Non-pigmented ciliary epithelial cell (primary cell): Measurements from ENCODE around the gene SCN9A.
A peak's percentile ranks its signal among the peaks of the same experiment; 100 is the strongest.
"Not testable (repeated sequence)": the region's sequence is repeated elsewhere in the genome, so short reads cannot be mapped to it uniquely, and the experiment has no call there.

Source experiments
- DNase-seq: peaks from one replicate; pipeline ENCODE4 v3.0.0-alpha.2; 2010; ENCODE audit warnings: low read depth

The SCN9A gene

GRCh38 chr2:166375195-166375735 lies 479 bp downstream of the SCN9A start:
- DNase-seq = no peak

GRCh38 chr2:166373951-166374350 lies 1.8 kb downstream of the SCN9A start:
- no peak for DNase-seq

GRCh38 chr2:166373539-166373938 lies 2.2 kb downstream of the SCN9A start:
- no peak for DNase-seq

- no peak for DNase-seq
Observed at GRCh38 chr2:166373105-166373504, 2.6 kb downstream of the SCN9A start.

GRCh38 chr2:166372046-166372445 lies 3.7 kb downstream of the SCN9A start:
- no peak for DNase-seq

GRCh38 chr2:166365803-166366420 lies 9.8 kb downstream of the SCN9A start:
- DNase-seq = no peak

GRCh38 chr2:166365239-166365638 lies 10.5 kb downstream of the SCN9A start:
- no peak for DNase-seq

GRCh38 chr2:166364476-166365161 lies 11.1 kb downstream of the SCN9A start:
- no peak for DNase-seq

GRCh38 chr2:166361351-166362153 lies 14.2 kb downstream of the SCN9A start:
- DNase-seq = no peak

GRCh38 chr2:166360906-166361305 lies 14.8 kb downstream of the SCN9A start:
- no peak for DNase-seq

GRCh38 chr2:166360426-166360825 lies 15.3 kb downstream of the SCN9A start:
- DNase-seq = no peak

- not testable (repeated sequence) for DNase-seq
Observed at GRCh38 chr2:166357950-166358321, 17.8 kb downstream of the SCN9A start.

- DNase-seq = no peak
Observed at GRCh38 chr2:166357068-166357949, 18.4 kb downstream of the SCN9A start.

- no peak for DNase-seq
Observed at GRCh38 chr2:166351319-166351718, 24.4 kb downstream of the SCN9A start.

- DNase-seq = no peak
Observed at GRCh38 chr2:166350525-166350924, 25.2 kb downstream of the SCN9A start.

GRCh38 chr2:166344286-166345113 lies 31.2 kb downstream of the SCN9A start:
- peak; percentile 63 for DNase-seq

- DNase-seq = no peak
Observed at GRCh38 chr2:166343467-166343866, 32.3 kb downstream of the SCN9A start.

- no peak for DNase-seq
Observed at GRCh38 chr2:166341426-166341825, 34.3 kb downstream of the SCN9A start.

GRCh38 chr2:166338831-166339339 lies 36.9 kb downstream of the SCN9A start:
- no peak for DNase-seq

GRCh38 chr2:166337932-166338331 lies 37.8 kb downstream of the SCN9A start:
- DNase-seq = no peak

GRCh38 chr2:166335284-166335683 lies 40.5 kb downstream of the SCN9A start:
- no peak for DNase-seq
